ENCODE measurements around the gene CDK6.

Gene CDK6

DNA sequence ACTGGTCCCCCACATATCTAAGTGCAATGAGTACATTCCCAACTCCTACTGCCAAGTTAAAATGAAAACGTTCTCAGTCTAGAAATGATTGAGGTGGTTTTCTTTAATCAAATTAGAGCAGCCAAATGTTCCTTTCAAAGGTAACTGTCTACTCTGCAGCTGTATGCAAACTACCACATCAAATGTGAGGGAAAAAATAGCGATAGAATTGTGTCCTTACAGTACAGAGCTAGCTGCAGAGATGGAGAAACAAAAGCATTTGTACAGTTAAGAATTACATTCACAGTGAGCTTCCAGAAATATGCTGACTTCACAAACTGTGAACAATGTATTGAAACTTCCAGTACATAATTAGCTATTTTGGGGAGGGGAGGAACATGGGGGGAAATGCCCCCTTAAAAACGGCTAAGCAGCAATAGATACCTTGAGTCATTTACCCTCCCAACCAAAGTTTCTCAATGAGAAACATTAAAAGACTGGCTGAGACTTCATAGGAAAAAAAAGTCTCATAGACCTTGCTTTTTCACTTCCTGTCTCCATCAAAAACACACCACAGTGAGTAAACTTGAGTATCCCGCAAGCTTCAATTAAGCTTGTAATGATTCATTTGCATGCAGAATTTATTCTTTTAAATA lies 22.9 kb downstream of the CDK6 start:
- CTCF ChIA-PET, result interaction anchor here (0.9 to 3.6 kb wide), 5 partner anchors 11 to 30 kb away, joined by 3 to 24 read pairs (median 8); no protein-coding TSS in a partner anchor
- TF ChIP-seq, protein P1, sequence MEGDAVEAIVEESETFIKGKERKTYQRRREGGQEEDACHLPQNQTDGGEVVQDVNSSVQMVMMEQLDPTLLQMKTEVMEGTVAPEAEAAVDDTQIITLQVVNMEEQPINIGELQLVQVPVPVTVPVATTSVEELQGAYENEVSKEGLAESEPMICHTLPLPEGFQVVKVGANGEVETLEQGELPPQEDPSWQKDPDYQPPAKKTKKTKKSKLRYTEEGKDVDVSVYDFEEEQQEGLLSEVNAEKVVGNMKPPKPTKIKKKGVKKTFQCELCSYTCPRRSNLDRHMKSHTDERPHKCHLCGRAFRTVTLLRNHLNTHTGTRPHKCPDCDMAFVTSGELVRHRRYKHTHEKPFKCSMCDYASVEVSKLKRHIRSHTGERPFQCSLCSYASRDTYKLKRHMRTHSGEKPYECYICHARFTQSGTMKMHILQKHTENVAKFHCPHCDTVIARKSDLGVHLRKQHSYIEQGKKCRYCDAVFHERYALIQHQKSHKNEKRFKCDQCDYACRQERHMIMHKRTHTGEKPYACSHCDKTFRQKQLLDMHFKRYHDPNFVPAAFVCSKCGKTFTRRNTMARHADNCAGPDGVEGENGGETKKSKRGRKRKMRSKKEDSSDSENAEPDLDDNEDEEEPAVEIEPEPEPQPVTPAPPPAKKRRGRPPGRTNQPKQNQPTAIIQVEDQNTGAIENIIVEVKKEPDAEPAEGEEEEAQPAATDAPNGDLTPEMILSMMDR (IDR thresholded peaks at IDR 0.05; ENCODE audit: control extremely low read depth, extremely low read depth, low read depth, missing control alignments), result no peak
- POLR2A ChIA-PET, result interaction anchor here (0.9 kb wide), 1 partner anchor 20 kb away, joined by 3 read pairs; no protein-coding TSS in a partner anchor
- peak; percentile 27 for DNase-seq (ENCODE audit: extremely low spot score)

DNA sequence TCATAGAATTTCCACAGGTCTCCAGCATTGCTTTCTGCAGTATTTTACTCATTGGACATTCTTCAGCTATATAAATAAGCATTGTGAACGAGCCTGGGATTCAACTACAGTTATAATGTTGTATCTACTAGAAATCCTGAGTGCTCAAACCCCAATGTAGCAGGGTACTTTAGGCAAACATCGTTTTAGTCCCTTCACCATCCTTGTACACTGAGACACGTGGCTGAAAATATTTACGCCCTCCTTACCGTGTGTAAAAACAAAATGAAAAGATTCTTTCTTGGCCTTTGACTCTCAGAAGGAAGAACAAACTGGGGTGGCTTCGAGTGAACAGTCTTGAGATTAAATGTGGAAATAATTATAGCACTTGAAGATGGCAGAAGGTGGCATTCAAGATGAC lies 25.2 kb downstream of the CDK6 start:
- DNase-seq (ENCODE audit: extremely low spot score), result no peak
- ChIA-PET POLR2A (no interaction called here), CTCF (interaction anchor here (0.6 to 3.6 kb wide), 4 partner anchors 10 to 22 kb away, joined by 3 to 24 read pairs (median 8); no protein-coding TSS in a partner anchor)
- TF ChIP-seq, protein P1 (IDR thresholded peaks at IDR 0.05; ENCODE audit: control extremely low read depth, extremely low read depth, low read depth, missing control alignments), result no peak

DNA sequence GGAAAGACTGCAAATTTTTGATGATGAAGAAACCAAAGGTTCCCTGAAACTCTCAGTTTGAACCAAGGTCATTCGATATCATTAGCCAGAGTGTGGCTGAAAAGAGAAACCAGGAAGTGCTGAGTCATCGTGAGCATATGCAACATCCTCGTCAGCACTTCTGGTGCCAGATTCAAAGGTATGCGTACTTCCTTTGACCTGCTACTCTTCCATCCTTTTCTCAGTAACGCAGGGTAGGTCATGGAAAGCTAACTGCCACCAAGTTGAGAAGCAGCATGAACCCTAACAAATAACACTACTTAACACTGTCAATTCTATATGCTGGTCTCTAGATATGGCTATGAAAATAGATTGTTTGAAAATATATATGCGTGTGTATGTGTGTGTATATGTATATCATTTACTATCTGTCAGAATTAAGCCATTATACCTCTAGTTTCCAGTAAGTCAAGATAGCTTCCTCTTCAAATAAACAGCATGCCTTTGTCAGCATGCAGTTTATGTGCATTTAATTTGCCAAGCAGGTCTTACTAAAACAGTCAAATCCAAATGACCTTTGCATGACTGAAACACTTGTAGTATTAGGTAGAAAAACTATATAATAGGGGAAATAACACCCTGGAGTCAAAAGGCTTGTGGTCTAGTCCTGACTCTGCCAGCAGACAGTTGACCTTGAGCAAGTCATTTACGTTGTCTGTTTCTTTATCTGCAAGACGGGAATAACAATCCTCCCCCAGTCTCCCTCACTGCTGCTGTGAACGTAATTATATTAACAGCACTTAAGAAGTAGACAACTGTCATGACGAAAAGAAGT lies 26.4 kb downstream of the CDK6 start:
- ChIA-PET POLR2A (no interaction called here), CTCF (interaction anchor here (0.7 to 1.9 kb wide), 6 partner anchors 9 to 189 kb away, joined by 3 to 11 read pairs (median 6); no protein-coding TSS in a partner anchor)
- TF ChIP-seq, protein P1 (IDR thresholded peaks at IDR 0.05; ENCODE audit: control extremely low read depth, extremely low read depth, low read depth, missing control alignments), result no peak
- DNase-seq (ENCODE audit: extremely low spot score), result peak; percentile 57

GRCh38 chr7:92809397-92809759 lies 27.0 kb downstream of the CDK6 start:
- CTCF ChIA-PET, result interaction anchor here (1.0 to 1.9 kb wide), 5 partner anchors 12 to 189 kb away, joined by 3 to 11 read pairs (median 6); no protein-coding TSS in a partner anchor
- POLR2A ChIA-PET, result no interaction called here
- no peak for DNase-seq (ENCODE audit: extremely low spot score)
- TF ChIP-seq, protein P1 (IDR thresholded peaks at IDR 0.05; ENCODE audit: control extremely low read depth, extremely low read depth, low read depth, missing control alignments), result no peak

DNA sequence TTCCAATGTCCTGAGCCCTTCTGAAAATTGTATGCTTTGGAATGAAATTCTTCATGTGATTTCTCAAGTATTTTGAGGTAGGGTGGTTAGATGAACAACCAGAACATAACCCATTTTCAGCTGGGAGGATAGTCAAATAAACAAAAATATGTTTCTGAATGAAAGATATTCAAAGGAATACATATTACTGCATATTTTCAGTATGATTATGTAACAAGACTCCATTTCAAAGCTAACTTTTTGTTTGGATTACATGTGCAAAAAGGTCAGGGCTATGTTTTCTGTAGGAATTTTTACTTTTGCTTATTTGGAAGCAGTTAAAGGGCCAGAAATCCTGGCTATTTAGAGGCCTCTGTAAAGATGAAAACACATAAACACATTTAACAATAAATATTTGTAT lies 27.7 kb downstream of the CDK6 start:
- ChIA-PET POLR2A (no interaction called here), CTCF (interaction anchor here (1.7 to 1.9 kb wide), 3 partner anchors 21 to 188 kb away, joined by 5 to 11 read pairs (median 6); no protein-coding TSS in a partner anchor)
- TF ChIP-seq, protein P1 (IDR thresholded peaks at IDR 0.05; ENCODE audit: control extremely low read depth, extremely low read depth, low read depth, missing control alignments), result no peak
- no peak for DNase-seq (ENCODE audit: extremely low spot score)

DNA sequence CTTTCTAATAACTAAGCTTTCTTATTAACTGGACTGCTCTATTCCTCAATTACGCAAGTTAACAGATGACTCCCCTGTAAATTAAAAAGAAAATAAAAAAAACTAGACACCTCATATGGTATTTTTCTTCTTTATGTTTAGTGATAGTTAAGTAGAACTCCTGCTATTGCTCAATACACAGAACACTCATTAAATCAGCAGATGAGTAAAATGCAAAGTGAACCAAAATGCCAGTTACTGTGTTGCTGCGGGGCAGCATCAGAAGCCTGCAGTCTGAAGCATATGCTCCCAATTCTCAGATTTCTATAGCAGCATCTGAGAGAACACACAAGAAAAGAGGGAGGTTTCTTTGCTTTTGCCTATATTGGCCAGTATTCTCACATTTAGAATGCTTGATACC lies 28.4 kb downstream of the CDK6 start:
- DNase-seq (ENCODE audit: extremely low spot score), result no peak
- TF ChIP-seq, protein P1 (IDR thresholded peaks at IDR 0.05; ENCODE audit: control extremely low read depth, extremely low read depth, low read depth, missing control alignments), result no peak
- ChIA-PET CTCF (interaction anchor here (1.9 kb wide), 1 partner anchor 25 kb away, joined by 11 read pairs; no protein-coding TSS in a partner anchor), POLR2A (no interaction called here)

Data from GM10248 (cell line).